ENCODE measurements around the gene TTLL7. TPM values are rescaled to one million over a fixed set of nuclear protein-coding genes. Genes with fewer than 3 reads are reported as not detected.

Gene TTLL7
- total and polyA plus RNA-seq, 12 donors = 0.06 to 7.6 (median 2.6) TPM

DNA sequence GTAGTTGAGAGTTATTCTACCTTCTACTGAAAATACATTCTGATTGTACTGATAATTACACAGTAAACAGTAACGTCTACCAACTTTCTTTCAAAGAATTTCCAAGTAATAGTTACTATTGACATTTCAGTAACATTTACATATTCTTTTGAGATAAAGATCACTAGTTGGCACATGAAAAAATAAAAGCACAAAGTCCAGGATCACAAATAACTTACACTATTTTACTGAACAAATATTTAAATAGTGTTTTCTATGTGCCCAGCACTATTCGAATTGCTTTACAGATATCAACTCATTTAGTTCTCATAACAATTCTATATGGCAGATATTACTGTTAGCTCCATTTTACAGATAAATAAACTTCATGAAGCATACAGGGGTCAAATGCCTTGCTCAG lies 126.4 kb downstream of the TTLL7 start:
- Histone ChIP-seq H3K27me3 (no peaks in the 10 kb centered on the region), H3K36me3 (replicated peaks in 1 of 2) (no peaks in the 10 kb centered on the region), H3K27ac (no peak overlapping the region), H3K9me3 (replicated peaks in 1 of 3) (no peaks in the 10 kb centered on the region), H3K4me1 (replicated peaks in 1 of 2) (no peaks in the 10 kb centered on the region), H3K4me3 (no peak overlapping the region)
- DNase-seq = no peak
- 75 to 91% (median 83%) methylated on average over 2 of the region's 2 CpGs for WGBS, 4 donors
- no peak for TF ChIP-seq POLR2A (IDR thresholded peaks at IDR 0.05)
- TF ChIP-seq, protein P1, sequence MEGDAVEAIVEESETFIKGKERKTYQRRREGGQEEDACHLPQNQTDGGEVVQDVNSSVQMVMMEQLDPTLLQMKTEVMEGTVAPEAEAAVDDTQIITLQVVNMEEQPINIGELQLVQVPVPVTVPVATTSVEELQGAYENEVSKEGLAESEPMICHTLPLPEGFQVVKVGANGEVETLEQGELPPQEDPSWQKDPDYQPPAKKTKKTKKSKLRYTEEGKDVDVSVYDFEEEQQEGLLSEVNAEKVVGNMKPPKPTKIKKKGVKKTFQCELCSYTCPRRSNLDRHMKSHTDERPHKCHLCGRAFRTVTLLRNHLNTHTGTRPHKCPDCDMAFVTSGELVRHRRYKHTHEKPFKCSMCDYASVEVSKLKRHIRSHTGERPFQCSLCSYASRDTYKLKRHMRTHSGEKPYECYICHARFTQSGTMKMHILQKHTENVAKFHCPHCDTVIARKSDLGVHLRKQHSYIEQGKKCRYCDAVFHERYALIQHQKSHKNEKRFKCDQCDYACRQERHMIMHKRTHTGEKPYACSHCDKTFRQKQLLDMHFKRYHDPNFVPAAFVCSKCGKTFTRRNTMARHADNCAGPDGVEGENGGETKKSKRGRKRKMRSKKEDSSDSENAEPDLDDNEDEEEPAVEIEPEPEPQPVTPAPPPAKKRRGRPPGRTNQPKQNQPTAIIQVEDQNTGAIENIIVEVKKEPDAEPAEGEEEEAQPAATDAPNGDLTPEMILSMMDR (IDR thresholded peaks at IDR 0.05) = no peak
- intact Hi-C loops (cut with DNase I) = no loop called here

DNA sequence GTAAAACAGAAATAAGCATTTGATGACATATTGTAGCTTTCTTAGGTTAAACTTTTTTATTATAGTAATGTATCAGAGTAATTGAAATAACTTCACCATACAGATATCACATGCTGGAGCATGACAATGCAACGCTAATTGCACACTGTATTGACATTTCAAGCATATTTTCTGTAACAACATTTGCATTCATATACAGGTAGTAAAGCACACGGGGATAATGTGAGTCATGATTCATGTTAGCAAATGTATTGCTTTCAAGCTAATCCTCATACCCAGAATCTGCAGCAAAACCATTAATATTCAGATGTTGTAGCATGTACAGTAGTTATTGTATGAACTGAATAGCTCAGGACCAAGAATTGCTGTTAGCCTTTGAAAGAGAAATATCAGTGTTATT lies 133.9 kb downstream of the TTLL7 start:
- intact Hi-C loops (cut with DNase I) = no loop called here
- H3K9me3 ChIP-seq (replicated peaks in 1 of 3) = no peaks in the 10 kb centered on the region
- TF ChIP-seq, protein P1 (IDR thresholded peaks at IDR 0.05) = no peak
- TF ChIP-seq POLR2A (IDR thresholded peaks at IDR 0.05) = no peak
- 89 to 91% (median 91%) methylated on average over 2 of the region's 2 CpGs for WGBS, 4 donors
- H3K4me1 ChIP-seq (replicated peaks in 1 of 2) = no peaks in the 10 kb centered on the region
- no peak overlapping the region for H3K27ac ChIP-seq
- no peaks in the 10 kb centered on the region for H3K36me3 ChIP-seq (replicated peaks in 1 of 2)
- DNase-seq = no peak
- no peaks in the 10 kb centered on the region for H3K27me3 ChIP-seq
- H3K4me3 ChIP-seq = no peak overlapping the region

DNA sequence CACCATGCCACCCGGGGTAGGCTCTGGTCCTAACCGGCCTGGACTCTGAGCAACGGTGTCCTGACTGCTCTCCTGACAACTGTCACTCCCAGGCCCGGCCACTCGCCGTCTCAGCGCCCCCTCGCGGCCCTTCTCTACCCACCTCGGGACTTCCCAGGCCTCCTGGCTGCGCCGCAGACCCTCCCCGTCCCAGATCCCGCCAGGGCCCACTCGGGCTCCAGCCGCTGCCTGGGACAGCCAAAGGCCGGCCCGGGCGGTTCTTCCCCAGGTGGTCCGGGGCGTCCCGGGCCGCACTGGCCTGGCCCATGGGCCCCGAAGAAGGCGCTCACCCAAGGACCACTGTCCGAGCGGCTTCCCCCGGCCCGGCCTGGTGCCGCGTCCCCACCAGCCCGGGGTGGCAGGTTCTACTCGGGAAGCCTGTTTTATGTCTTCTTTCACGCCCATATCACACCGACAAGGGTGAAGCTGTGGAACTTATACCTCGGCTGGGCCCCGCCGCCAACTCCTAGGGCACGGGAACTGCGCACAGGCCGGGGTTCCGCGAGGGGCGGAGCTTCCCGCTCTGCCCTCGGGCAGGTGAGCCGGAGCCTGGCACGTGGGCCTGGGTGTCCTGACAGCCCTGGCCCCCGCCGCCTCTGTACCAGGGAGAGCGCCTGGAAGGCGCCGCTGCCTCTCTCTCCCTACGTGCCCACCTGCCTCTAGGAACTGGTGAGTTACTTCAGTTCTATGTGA lies 138.3 kb downstream of the TTLL7 start:
- WGBS, 4 donors = 8 to 15% (median 11%) methylated on average over 20 to 54 of the region's 54 CpGs
- peak; percentile 73 to 94 (median 83) for DNase-seq
- H3K4me3 ChIP-seq = peak overlapping the region; percentile 16 to 75 (median 43)
- H3K27ac ChIP-seq = peak overlapping the region in 4 of 5 donors; percentile 35 to 79 (median 70)
- TF ChIP-seq POLR2A (IDR thresholded peaks at IDR 0.05) = peak in 1 of 2 donors; percentile 11
- TF ChIP-seq, protein P1 (IDR thresholded peaks at IDR 0.05) = peak; percentile 55 to 81 (median 76)
- no peaks in the 10 kb centered on the region for H3K4me1 ChIP-seq (replicated peaks in 1 of 2)
- intact Hi-C loops (cut with DNase I) = no loop called here
- H3K36me3 ChIP-seq (replicated peaks in 1 of 2) = no peaks in the 10 kb centered on the region
- H3K9me3 ChIP-seq (replicated peaks in 1 of 3) = no peaks in the 10 kb centered on the region
- no peaks in the 10 kb centered on the region for H3K27me3 ChIP-seq

DNA sequence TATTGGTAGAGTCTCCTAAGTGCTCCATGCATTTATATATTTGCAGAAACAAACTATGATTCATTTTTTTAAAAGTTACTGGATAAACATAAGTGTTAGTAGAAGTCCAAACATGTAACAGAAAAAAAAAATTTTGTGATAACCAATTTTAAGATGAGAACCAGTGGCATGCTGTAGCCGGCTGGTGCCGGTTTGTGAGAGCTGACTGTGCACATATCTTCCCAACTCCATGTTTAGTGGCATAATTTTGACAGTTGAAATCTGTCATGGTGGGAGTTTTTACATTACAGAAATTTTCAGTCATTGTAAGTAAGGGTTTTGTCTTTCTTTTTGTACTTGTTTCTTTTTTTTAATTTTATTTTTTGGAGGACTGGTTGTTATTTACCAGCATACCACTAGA lies 141.2 kb downstream of the TTLL7 start:
- no peak overlapping the region for H3K4me3 ChIP-seq
- intact Hi-C loops (cut with DNase I) = no loop called here
- 87 to 96% (median 94%) methylated on average over 2 of the region's 2 CpGs for WGBS, 4 donors
- DNase-seq = no peak
- TF ChIP-seq POLR2A (IDR thresholded peaks at IDR 0.05) = no peak
- TF ChIP-seq, protein P1 (IDR thresholded peaks at IDR 0.05) = no peak
- no peak overlapping the region for H3K27ac ChIP-seq
- no peaks in the 10 kb centered on the region for H3K4me1 ChIP-seq (replicated peaks in 1 of 2)
- no peaks in the 10 kb centered on the region for H3K36me3 ChIP-seq (replicated peaks in 1 of 2)
- no peaks in the 10 kb centered on the region for H3K27me3 ChIP-seq
- no peaks in the 10 kb centered on the region for H3K9me3 ChIP-seq (replicated peaks in 1 of 3)
